Measurements from ENCODE around the gene MRPS22.
"Not testable (repeated sequence)": the region's sequence is repeated elsewhere in the genome, so short reads cannot be mapped to it uniquely, and the experiment has no call there.

Gene MRPS22

DNA sequence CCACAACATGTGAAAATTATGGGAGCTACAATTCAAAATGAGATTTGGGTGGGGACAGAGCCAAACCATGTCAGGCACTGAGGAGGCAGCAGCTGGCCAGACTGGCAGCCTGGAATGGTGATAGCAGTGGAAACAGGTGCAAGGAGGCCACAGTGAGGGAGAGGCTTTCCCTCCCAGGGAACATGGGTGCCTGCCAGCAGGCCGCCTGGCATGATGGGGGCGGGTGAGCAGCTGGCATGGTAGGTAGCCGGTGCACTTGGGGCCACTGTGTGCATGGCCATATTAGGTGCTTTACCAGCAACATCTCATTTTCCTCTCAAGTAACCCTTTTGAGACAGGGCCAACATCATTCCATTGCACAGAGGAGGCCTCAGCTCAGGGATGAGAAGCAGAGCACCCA lies 18.3 kb upstream of the MRPS22 start:
- no peaks in the 10 kb centered on the region for H3K9me3 ChIP-seq (replicated peaks; ENCODE audit: low read length)
- H3K4me2 ChIP-seq (ENCODE audit: low read length): no peak overlapping the region
- peaks cover 6% of the 10 kb centered on the region for H3K4me1 ChIP-seq (ENCODE audit: control insufficient read depth, insufficient read depth, low read length)
- H3K36me3 ChIP-seq (ENCODE audit: insufficient read depth, low read length): no peaks in the 10 kb centered on the region
- H3K4me3 ChIP-seq (ENCODE audit: low read length): no peak overlapping the region
- no peak overlapping the region for H3K9ac ChIP-seq (ENCODE audit: low read depth, low read length)
- H3K27me3 ChIP-seq (ENCODE audit: control insufficient read depth, insufficient read depth, low read length): peaks cover 7% of the 10 kb centered on the region

DNA sequence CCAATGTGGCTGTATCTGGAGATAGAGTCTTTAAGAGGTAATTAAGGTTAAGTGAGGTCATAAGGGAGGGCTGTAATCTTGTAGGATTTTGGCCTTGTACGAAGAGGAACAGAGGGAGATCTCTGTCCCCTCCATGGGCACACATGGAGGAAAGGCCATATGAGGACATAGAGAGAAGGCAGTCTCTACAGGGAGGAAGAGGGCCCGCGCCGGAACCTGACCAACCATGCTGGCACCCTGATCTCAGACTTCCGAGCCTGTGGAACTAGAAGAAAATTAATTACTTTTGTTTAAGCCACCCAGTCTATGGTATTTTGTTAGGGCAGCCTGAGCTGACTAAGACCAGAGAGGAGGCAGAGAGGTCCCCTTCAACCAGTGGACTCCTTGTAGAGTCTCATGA lies 17.7 kb upstream of the MRPS22 start:
- Histone ChIP-seq H3K4me1 (ENCODE audit: control insufficient read depth, insufficient read depth, low read length) (peaks cover 6% of the 10 kb centered on the region), H3K36me3 (ENCODE audit: insufficient read depth, low read length) (no peaks in the 10 kb centered on the region), H3K9me3 (replicated peaks; ENCODE audit: low read length) (no peaks in the 10 kb centered on the region), H3K9ac (ENCODE audit: low read depth, low read length) (no peak overlapping the region), H3K4me2 (ENCODE audit: low read length) (no peak overlapping the region), H3K27me3 (ENCODE audit: control insufficient read depth, insufficient read depth, low read length) (peaks cover 11% of the 10 kb centered on the region), H3K4me3 (ENCODE audit: low read length) (no peak overlapping the region)

DNA sequence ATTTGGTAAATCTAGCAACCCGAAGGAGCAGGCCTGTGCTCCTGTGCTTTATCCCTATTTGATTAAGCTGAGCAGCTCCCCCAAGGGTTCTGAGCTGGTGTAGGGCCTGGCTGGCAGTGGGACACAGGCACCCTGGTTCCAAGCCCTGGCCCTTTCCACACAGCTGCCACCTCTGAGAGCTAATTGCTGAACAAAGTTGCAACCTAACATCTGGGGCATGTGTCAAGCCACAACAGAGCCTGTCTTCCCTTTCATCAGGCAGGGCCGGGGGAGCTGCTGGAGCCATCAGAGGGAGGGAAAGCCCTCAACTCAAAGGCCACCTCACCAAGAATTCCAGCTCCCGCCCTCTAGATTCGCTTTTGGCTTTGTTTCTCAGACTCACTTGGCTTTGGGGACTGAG lies 17.1 kb upstream of the MRPS22 start:
- no peak overlapping the region for H3K4me3 ChIP-seq (ENCODE audit: low read length)
- H3K4me1 ChIP-seq (ENCODE audit: control insufficient read depth, insufficient read depth, low read length): peaks cover 6% of the 10 kb centered on the region
- H3K9ac ChIP-seq (ENCODE audit: low read depth, low read length): no peak overlapping the region
- H3K4me2 ChIP-seq (ENCODE audit: low read length): no peak overlapping the region
- H3K27me3 ChIP-seq (ENCODE audit: control insufficient read depth, insufficient read depth, low read length): peaks cover 16% of the 10 kb centered on the region
- H3K9me3 ChIP-seq (replicated peaks; ENCODE audit: low read length): no peaks in the 10 kb centered on the region
- no peaks in the 10 kb centered on the region for H3K36me3 ChIP-seq (ENCODE audit: insufficient read depth, low read length)

DNA sequence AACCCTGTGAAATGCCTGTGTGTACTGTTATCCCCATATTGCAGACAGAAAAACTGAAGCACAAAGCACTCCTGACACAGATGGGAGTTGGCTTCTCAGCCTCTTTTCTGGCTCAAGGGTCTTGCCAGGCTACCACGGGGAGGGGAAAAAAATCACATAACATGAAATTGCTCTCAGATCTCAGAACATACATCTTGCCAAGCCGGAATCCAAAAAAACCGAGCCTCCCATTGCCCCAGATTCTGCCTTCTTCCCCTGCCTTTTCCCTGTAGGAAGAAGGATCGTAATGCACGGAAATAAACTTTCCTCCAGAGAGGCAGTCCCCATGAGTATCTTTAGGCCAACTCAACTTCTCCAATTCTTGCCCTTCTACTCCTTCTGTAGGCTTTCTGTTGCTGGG lies 16.6 kb upstream of the MRPS22 start:
- H3K4me1 ChIP-seq (ENCODE audit: control insufficient read depth, insufficient read depth, low read length): peaks cover 6% of the 10 kb centered on the region
- no peak overlapping the region for H3K4me3 ChIP-seq (ENCODE audit: low read length)
- H3K27me3 ChIP-seq (ENCODE audit: control insufficient read depth, insufficient read depth, low read length): peaks cover 21% of the 10 kb centered on the region
- no peak overlapping the region for H3K9ac ChIP-seq (ENCODE audit: low read depth, low read length)
- H3K9me3 ChIP-seq (replicated peaks; ENCODE audit: low read length): no peaks in the 10 kb centered on the region
- no peaks in the 10 kb centered on the region for H3K36me3 ChIP-seq (ENCODE audit: insufficient read depth, low read length)
- H3K4me2 ChIP-seq (ENCODE audit: low read length): no peak overlapping the region

DNA sequence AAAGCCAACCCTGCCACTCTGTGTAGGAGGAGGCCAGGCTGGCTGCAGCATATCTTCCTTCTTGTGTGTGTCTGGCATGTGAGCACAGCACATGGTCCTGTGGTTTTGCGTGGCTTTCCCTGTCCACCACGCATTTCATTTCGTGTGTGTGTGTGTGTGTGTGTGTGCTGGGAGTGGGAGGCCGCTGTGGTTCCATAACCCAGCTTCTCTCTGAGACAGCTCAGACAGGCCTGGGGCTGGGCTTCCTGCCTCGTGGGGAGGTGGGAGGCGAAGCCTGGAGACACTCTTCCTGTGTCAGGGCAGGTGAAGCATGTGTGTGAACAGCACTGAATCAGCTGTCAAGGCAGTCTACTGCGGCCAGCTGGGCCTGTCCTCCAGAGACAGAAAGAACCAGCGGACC lies 16.0 kb upstream of the MRPS22 start:
- Histone ChIP-seq H3K36me3 (ENCODE audit: insufficient read depth, low read length) (no peaks in the 10 kb centered on the region), H3K9ac (ENCODE audit: low read depth, low read length) (no peak overlapping the region), H3K9me3 (replicated peaks; ENCODE audit: low read length) (no peaks in the 10 kb centered on the region), H3K4me3 (ENCODE audit: low read length) (no peak overlapping the region), H3K4me1 (ENCODE audit: control insufficient read depth, insufficient read depth, low read length) (peaks cover 6% of the 10 kb centered on the region), H3K4me2 (ENCODE audit: low read length) (no peak overlapping the region), H3K27me3 (ENCODE audit: control insufficient read depth, insufficient read depth, low read length) (peaks cover 24% of the 10 kb centered on the region)

DNA sequence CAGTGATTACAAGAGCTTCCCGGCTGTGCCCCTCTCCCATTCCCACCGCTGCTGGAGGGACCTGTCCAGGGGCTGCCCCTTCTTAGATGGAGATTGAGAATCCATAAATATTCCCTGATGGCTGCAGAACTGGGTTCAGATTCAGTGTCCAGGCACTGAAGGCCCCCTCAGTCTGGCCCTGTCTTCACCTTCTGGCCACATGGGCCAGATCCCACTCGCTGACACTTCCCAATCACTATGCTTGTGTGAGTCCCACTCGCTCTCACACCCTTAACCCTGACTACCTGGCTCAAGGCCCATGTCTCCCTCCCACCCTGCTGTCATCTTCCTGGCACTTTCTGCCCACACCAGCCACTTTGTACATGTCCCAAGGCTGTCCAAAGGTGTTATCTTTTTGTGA lies 15.5 kb upstream of the MRPS22 start:
- no peak overlapping the region for H3K4me2 ChIP-seq (ENCODE audit: low read length)
- H3K27me3 ChIP-seq (ENCODE audit: control insufficient read depth, insufficient read depth, low read length): peaks cover 24% of the 10 kb centered on the region
- no peak overlapping the region for H3K4me3 ChIP-seq (ENCODE audit: low read length)
- no peak overlapping the region for H3K9ac ChIP-seq (ENCODE audit: low read depth, low read length)
- H3K36me3 ChIP-seq (ENCODE audit: insufficient read depth, low read length): no peaks in the 10 kb centered on the region
- H3K9me3 ChIP-seq (replicated peaks; ENCODE audit: low read length): no peaks in the 10 kb centered on the region
- peaks cover 6% of the 10 kb centered on the region for H3K4me1 ChIP-seq (ENCODE audit: control insufficient read depth, insufficient read depth, low read length)

DNA sequence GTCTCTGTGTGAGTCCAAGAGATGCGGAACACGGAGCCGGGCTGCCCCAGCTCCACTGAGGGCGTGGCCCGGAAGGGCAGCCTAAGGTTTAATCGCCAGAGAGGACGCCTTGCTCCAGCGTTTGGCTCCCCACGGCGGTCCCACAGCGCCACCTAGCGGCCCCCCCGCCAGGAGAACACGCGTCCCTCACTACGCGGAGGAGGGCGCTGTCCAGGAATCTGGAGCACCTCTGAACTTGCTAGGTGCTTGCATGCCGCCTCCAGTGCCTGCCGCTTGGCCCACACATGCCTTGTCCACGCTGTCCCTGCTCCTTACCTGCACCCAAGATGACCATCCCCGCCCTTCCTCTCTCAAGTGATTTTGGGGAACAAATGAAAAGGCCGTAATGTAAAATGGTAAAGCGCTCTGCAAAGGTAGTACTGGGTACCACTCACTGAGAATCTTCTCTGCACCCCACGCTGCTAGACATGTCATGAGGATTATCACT lies 14.4 kb upstream of the MRPS22 start:
- peaks cover 24% of the 10 kb centered on the region for H3K27me3 ChIP-seq (ENCODE audit: control insufficient read depth, insufficient read depth, low read length)
- H3K4me3 ChIP-seq (ENCODE audit: low read length): peak overlapping the region; percentile 35
- no peaks in the 10 kb centered on the region for H3K36me3 ChIP-seq (ENCODE audit: insufficient read depth, low read length)
- no peaks in the 10 kb centered on the region for H3K9me3 ChIP-seq (replicated peaks; ENCODE audit: low read length)
- no peak overlapping the region for H3K9ac ChIP-seq (ENCODE audit: low read depth, low read length)
- H3K4me2 ChIP-seq (ENCODE audit: low read length): peak overlapping the region; percentile 69
- H3K4me1 ChIP-seq (ENCODE audit: control insufficient read depth, insufficient read depth, low read length): peaks cover 6% of the 10 kb centered on the region

DNA sequence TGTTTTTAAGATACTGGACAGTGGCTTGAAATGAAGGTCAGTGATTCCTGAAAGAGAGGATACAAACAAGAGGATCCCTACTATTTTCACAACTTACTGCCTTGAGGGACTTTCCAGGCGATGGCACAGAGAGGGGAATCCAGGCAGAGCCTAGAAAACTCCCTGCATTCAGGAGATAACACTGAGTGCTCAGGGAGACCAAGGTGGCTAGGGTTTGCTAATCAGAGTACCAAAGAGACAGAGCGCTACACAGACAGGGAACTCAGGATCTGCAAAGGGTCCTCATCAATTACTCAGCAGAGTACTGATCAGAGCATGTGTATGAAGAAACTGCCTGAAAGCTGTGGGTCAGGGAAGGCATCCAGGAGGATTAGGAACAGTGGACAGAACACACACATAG lies 11.7 kb upstream of the MRPS22 start:
- Histone ChIP-seq H3K9me3 (replicated peaks; ENCODE audit: low read length) (no peaks in the 10 kb centered on the region), H3K36me3 (ENCODE audit: insufficient read depth, low read length) (no peaks in the 10 kb centered on the region), H3K27me3 (ENCODE audit: control insufficient read depth, insufficient read depth, low read length) (peaks cover 24% of the 10 kb centered on the region), H3K4me2 (ENCODE audit: low read length) (no peak overlapping the region), H3K4me1 (ENCODE audit: control insufficient read depth, insufficient read depth, low read length) (peaks cover 6% of the 10 kb centered on the region), H3K4me3 (ENCODE audit: low read length) (no peak overlapping the region), H3K9ac (ENCODE audit: low read depth, low read length) (no peak overlapping the region)

DNA sequence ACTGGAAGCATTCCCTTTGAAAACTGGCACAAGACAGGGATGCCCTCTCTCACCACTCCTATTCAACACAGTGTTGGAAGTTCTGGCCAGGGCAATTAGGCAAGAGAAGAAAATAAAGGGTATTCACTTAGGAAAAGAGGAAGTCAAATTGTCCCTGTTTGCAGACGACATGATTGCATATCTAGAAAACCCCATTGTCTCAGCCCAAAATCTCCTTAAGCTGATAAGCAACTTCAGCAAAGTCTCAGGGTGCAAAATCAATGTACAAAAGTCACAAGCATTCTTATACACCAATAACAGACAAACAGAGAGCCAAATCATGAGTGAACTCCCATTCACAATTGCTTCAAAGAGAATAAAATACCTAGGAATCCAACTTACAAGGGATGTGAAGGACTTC lies 9.1 kb upstream of the MRPS22 start:
- not testable (repeated sequence) for H3K9ac ChIP-seq (ENCODE audit: low read depth, low read length); H3K9me3 ChIP-seq (replicated peaks; ENCODE audit: low read length); H3K4me3 ChIP-seq (ENCODE audit: low read length); H3K4me2 ChIP-seq (ENCODE audit: low read length); H3K4me1 ChIP-seq (ENCODE audit: control insufficient read depth, insufficient read depth, low read length); H3K36me3 ChIP-seq (ENCODE audit: insufficient read depth, low read length)
- peaks cover 24% of the 10 kb centered on the region for H3K27me3 ChIP-seq (ENCODE audit: control insufficient read depth, insufficient read depth, low read length)

DNA sequence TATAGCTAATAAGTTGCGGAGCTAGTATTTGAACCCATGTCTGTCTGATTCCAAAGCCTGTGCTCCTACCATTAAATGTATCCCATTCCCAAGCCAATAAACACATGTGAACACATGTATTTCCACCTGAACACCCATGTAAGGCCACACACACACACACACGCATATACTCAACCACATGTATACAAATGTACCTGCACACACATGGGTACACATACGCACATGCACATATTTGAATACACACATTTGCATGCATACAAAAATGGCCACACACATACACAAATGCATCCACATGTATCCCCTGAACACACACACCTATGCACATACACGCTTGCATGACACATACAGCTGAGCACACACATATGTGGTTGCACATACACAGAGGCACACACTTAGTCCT lies 5.4 kb upstream of the MRPS22 start:
- Histone ChIP-seq H3K9ac (ENCODE audit: low read depth, low read length) (no peak overlapping the region), H3K36me3 (ENCODE audit: insufficient read depth, low read length) (no peaks in the 10 kb centered on the region), H3K4me2 (ENCODE audit: low read length) (no peak overlapping the region), H3K4me1 (ENCODE audit: control insufficient read depth, insufficient read depth, low read length) (peaks cover 11% of the 10 kb centered on the region), H3K9me3 (replicated peaks; ENCODE audit: low read length) (no peaks in the 10 kb centered on the region), H3K4me3 (ENCODE audit: low read length) (no peak overlapping the region), H3K27me3 (ENCODE audit: control insufficient read depth, insufficient read depth, low read length) (no peaks in the 10 kb centered on the region)

DNA sequence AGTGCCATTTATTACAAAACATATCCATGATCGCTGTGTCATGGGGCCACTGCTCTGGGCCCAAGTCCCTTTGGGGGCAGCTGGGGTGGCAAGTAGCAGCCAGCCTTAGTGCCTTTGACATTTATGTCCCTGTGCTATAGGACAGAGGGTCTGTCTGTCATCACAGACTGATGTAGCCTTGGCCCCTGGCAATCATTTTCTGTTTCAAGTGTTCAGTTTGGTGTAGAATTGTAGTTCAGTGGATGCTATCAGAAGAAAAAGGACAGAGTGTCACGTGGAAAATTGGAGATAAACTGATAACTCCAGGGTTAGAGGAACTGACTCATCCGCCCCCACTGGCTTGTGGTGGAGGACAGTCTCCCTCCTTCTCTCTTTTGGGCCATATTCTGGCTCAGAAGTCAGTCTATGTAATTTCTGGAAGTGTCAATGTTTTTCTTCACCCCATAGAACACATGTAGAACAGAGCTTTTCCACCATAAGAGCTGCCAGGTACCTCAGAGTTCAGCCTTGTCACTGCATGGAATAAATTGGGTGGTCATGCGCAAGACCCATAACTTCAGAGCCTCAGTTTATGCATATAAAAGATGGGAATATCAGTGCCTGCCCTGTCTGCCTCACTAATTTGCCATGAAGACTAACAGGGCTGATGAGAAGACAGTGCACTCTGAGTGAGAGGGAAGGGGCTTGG lies 4.5 kb upstream of the MRPS22 start:
- peak overlapping the region; percentile 39 for H3K4me2 ChIP-seq (ENCODE audit: low read length)
- no peaks in the 10 kb centered on the region for H3K36me3 ChIP-seq (ENCODE audit: insufficient read depth, low read length)
- no peak overlapping the region for H3K9ac ChIP-seq (ENCODE audit: low read depth, low read length)
- no peaks in the 10 kb centered on the region for H3K9me3 ChIP-seq (replicated peaks; ENCODE audit: low read length)
- peaks cover 11% of the 10 kb centered on the region for H3K4me1 ChIP-seq (ENCODE audit: control insufficient read depth, insufficient read depth, low read length)
- H3K27me3 ChIP-seq (ENCODE audit: control insufficient read depth, insufficient read depth, low read length): no peaks in the 10 kb centered on the region
- H3K4me3 ChIP-seq (ENCODE audit: low read length): no peak overlapping the region

DNA sequence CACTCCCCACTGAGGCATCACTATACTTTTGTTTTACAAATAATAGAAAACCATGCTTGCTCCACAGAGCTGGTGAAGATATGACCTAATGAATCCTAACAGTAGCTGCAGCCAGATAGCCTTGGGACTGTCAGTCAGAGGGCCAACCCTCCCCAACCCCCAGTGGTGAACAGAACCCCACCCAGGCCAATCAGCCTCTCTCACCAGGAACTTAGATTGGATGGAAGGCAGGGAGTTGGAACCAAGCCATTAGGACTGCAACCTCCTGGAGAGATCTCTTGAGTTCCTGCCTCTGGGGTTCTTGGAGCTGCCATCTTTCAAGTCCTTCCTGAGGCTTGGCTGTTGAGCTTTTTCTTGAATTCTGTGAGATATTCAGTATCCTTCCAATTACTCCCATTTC lies 3.0 kb upstream of the MRPS22 start:
- Histone ChIP-seq H3K4me2 (ENCODE audit: low read length) (no peak overlapping the region), H3K27me3 (ENCODE audit: control insufficient read depth, insufficient read depth, low read length) (no peaks in the 10 kb centered on the region), H3K36me3 (ENCODE audit: insufficient read depth, low read length) (no peaks in the 10 kb centered on the region), H3K4me3 (ENCODE audit: low read length) (no peak overlapping the region), H3K9ac (ENCODE audit: low read depth, low read length) (no peak overlapping the region), H3K4me1 (ENCODE audit: control insufficient read depth, insufficient read depth, low read length) (peaks cover 21% of the 10 kb centered on the region), H3K9me3 (replicated peaks; ENCODE audit: low read length) (no peaks in the 10 kb centered on the region)
